Skin of body (tissue), 2 donors: Measurements from ENCODE around the gene MZT2A. TPM values are rescaled to one million over a fixed set of nuclear protein-coding genes. Genes with fewer than 3 reads are reported as not detected.
"Not testable (repeated sequence)": the region's sequence is repeated elsewhere in the genome, so short reads cannot be mapped to it uniquely, and the experiment has no call there.

Source experiments
- DNase-seq: peaks from one replicate; lab custom pipeline; 2025; lab: John Stamatoyannopoulos, UW
- total RNA-seq: library from RNA; depleted of rRNA; stranded (reverse); fragments of >200 nt; gene quantifications from one replicate; pipeline ENCODE4 v1.2.3, GENCODE V29; 2014

The MZT2A gene
- total RNA-seq, 1 donor from 2014 or later, result 31.1 TPM

DNA sequence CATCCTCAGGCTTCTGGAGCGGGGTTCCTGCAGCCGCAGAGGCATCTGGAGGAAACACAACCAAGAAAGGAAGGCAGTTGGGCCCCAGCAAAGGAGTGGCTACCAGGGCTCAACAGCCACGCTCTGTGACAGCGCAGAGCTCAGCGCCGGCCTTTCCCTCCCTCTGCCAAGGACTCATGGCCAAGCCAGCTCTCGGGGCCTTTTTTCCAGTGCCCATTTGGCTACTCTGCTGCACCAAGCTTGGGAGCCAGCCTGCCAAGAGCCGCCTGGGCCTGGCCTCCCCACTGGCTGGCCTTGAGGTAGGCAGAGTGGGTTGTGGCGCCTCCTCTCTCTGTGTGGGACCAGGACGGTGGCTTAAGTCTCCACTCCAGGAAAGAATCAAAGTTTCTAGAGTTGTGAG is 28.3 kb upstream of the MZT2A start:
- no peak for DNase-seq

DNA sequence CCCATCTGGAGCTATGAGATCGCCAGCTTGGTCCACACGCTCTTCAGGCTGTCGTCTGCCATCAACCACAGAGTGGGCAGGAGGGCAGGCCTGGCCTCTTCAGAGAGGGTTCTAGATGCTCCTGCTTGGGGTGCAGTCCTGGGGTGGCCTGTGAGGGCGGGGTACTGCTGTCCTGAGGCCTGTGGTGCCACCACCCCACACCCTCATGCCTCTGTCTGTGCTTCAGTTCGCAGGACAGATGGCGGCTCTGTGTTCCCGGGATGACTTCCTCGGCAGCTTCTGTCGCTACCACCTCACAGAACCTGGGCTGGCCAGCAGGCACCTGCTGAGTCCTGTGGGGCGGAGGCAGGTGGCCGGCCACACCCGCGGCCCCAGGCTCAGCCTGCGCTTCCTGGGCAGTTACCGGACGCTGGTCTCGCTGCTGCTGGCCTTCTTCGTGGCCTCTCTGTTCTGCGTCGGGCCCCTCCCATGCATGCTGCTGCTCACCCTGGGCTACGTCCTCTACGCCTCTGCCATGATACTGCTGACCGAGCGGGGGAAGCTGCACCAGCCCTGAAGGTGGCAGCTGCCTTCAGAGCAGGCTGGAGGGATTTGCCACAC is 27.8 kb upstream of the MZT2A start:
- DNase-seq, result not testable (repeated sequence)

DNA sequence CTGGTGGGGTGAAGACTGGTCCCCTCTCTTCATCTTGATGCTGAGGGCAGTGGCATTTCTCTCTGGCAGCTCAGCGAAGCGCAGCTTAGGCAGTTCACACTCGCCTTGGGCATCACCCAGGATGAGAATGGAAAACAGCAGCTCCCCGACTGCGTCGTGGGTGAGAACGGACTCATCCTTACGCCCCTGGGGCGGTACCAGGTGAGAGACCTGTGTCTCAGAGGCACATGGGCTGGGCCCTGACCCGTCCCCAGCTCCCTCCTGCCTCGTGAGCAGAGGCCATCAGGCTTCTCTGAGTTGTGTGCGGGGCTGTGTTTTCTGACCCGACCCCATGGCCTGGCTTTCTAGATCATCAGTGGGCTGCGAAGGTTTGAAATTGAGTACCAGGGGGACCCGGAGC is 27.3 kb upstream of the MZT2A start:
- DNase-seq, result no peak

DNA sequence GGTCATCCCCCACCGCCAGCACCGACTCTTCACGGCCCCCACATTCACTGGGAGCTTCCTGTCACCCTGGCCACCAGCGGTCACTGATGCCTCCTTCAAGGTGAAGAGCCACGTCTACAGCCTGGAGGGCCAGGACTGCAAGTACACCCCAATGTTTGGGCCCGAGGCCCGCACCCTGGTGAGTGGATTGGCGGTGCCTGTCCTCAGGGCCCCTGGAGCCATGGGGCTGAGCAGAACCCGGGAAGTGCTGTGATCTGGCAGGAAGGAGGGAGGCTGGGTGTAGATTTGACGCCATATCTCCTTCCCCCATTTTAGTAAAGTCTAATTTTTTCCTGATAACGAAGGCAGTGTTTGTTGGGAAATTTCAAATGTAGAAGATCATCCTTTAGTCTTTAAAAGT is 26.3 kb upstream of the MZT2A start:
- not testable (repeated sequence) for DNase-seq

DNA sequence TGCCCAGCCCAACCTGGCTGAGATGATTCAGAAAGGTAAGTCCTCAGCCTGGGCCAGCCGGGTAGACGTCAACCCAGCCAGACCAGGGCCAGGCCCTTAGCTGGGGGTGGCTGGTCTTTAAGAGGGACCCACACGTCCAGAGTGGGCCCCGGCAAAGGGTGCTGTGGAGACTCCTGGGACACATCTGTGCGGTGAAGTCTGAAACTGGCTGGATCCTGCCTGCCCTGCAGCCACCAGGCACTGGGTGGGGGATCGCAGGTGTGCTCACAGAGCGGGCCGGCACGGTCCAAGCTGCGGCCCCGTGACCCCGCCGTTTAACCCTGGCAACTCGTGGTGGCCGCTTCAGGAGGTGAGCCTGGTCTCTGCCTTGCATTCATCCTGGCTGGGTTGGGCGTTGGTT is 25.7 kb upstream of the MZT2A start:
- not testable (repeated sequence) for DNase-seq

DNA sequence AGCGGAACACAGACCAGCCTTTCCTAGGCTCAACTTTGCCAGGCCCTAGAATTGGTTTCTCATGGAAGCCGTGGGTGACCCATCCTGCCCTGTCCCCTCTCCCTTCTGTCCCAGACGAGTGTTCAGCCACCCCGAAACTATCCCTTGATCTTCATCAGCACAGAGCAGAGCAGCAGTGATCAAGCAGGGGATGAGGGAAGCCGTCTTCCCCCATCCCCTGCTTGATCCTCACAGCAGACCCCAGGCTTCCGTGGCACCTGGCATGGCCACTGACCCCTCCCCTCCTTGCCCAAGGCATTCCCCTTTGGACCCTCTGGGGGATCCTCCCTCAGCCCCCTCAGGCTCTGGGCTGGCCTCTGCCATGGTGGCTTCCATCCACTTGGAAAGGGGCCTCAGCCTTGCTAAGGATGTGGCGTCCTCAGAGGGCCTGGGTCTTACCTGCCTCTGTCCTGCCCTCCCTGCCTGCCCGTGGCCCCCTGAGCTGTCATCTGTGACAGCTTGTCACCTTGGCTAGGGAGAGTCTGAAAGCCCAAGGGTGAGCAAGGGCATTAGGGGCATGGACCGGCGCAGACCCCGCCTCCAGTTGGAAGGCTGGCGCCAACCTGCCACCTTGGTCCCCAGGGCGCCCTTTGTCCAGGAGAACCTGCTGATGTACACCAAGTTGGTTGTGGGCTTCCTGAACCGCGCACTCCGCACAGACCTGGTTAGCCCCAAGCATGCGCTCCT is 25.1 kb upstream of the MZT2A start:
- DNase-seq, result no peak

DNA sequence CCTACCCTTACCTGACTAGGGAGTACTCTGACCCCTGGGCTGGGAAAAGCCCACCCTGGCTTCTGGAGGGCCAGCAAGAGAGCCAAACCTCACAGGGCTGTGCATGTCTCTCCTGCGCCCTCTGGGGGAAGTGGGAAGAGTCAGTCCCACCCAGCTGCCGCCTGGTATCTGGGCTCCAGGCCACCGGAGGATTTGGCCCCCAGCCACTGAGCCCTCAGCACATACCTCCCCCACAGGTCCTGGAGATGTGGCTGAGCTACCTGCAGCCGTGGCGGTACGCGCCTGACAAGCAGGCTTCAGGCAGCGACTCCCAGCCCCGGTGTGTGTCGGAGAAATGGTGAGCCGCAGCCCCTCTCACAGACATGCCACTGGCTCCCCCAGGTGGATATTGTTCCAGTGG is 24.4 kb upstream of the MZT2A start:
- DNase-seq, result not testable (repeated sequence)

DNA sequence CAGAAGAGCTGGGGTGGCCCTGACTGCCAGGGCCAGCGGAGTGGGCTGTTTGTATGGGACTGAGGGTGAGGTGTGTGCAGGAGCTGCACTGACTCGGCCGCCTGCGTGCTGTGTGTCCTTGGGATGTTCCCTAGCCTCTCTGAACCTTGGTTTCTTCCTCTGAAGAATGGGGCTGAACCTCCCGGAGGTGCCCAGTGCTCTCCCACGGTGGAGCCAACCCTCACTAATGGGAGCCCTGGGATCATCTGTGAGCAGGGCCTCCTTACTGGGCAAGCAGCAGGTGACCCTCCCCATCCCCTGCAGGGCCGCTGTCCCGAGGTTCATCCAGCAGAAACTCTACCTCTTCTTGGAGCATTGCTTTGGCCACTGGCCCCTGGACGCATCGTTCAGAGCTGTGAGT is 23.8 kb upstream of the MZT2A start:
- DNase-seq, result no peak

DNA sequence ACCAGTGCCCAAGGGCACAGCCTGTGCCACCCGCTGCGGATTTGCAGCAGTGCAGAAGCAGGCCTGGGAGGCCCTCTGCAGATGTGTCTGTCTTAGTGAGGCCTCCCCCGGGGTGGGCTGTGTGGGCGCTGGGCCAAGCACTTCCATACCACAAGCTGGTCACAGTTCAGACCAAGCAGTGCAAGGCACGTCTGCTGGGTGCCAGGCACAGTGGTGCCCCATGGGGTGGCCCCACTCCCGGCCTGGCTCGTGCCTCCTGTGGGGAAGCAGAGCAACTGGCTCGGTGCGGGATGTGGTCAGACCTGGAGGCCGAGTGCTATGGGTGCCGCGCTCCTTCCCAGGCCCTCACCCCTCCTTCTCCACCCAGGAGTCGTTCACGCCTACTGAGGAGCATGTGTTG is 23.0 kb upstream of the MZT2A start:
- DNase-seq, result not testable (repeated sequence)

DNA sequence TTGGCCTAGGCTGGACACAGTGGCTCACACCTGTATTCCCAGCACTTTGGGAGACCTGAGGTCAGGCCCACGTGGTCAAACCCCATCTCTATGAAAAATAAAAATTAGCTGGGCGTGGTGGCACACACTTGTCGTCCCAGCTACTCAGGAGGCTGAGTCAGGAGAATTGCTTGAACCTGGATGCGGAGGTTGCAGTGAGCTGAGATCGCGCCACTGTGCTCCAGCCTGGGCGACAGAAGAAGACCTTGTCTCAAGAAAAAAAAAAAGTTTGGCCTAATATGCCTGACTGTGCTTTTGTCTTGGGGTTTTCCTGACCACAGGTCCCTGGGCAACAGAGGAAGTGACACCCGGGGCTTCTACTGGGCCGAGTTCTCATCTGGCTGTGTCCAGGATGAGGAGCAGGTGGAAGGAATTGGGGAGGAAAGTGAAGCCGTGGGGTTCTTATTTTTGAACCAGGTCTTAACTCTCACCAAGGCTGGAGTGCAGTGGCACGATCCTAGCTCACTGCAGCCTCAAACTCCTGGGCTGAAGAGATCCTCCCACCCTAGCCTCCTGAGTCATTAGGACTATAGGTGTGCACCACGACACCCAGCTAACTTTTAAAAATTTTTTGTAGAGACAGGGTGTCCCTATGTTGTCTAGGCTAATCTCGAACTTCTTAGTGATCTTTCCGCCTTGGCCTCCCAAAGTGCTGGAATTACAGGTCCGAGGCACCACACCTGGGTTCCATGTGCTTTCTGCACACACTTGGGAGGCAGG is 22.4 kb upstream of the MZT2A start:
- not testable (repeated sequence) for DNase-seq

DNA sequence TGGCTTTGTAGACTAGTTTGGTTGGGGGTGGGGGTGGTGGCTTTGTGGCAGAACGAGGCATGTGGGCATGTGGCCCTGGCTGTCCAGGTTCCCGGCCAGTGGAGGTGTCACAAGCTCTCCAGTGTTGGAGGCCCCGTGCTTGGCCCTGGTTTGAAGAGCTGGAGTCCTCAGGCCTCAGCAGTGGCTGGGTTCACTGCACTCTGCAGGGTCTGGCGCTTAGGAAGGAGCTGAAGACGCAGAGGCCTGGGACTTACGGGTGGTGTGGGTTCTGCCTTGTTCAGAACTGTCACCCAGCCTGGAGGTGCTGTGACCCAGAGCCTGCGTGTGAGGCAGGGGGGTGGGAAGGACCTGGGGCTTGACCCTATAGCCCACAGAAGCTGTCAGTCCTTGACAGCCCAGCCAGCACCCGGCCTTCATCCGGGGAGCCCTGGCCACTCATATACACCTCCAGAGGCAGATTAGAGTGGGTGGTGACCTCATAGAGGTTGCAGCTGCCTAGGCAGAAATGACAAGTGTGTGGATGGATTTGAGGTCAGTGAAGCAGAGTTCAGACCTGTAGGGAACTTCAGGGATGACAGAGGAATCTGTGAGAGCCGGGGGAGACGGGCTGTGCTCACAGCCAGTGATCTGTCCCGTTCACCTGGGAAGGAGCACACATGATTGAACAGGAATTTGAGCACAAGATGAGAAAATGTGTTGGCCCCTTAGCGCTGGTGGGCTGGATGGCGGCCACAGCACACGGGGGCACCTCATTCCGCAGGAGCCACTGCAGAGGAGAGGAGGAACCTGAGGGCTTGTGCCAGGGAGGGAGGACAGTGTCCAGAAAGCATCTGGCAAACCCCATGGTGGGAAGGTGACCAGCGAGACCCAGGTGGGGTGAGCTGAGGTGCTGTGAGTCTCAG is 20.0 kb upstream of the MZT2A start:
- DNase-seq, result not testable (repeated sequence)

DNA sequence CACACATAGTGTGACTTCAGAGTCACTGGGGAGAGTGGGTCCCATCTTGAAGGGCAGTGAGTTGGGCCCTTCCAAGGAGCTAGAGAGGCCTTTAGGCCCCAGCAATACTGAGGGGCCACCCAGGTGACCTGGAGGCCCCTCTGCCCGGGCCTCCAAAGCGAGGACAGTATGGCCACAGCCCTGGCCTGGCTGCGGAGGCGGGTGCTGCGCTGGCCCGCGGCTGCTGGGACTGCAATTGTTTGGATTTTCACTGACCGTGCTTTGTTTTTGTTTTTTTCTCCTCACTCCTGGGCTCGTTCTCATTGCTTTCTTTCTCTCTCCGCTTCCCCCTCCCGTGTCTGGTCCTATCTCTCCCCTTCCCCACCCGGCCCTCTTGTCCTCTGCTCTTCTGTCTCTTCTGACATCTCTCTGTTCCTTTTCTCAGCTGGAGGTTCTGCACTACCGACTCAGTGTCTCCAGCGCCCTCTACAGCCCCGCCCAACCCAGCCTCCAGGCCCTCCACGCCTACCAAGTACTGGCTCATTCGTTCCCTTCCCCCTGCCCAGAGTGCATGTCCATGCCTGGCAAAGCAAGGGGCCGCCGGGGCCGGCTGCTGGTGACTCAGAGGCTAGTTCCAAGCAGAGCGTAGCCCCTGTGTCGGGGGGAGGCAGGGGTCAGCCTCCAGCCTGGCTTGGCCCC is 19.2 kb upstream of the MZT2A start:
- not testable (repeated sequence) for DNase-seq

DNA sequence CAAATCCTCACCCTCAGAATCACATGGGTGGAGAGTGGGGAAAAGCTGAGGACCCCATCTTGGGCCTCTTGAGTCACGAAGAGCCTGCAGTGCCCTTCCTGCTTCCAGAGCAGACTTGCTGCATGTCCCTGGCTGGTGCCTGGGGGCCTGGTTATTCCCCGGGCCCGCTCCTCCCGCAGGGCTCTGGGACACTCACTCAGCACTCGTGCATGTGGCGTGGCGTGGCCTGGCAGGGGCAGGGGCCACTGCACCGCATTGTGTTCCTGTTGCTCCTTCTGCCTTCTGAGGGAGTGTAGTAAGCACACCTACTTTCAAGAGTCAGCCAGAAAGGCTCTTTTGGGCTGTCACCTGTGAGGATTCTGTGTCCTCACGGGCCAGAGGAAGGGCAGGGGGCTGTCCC is 17.4 kb upstream of the MZT2A start:
- no peak for DNase-seq

DNA sequence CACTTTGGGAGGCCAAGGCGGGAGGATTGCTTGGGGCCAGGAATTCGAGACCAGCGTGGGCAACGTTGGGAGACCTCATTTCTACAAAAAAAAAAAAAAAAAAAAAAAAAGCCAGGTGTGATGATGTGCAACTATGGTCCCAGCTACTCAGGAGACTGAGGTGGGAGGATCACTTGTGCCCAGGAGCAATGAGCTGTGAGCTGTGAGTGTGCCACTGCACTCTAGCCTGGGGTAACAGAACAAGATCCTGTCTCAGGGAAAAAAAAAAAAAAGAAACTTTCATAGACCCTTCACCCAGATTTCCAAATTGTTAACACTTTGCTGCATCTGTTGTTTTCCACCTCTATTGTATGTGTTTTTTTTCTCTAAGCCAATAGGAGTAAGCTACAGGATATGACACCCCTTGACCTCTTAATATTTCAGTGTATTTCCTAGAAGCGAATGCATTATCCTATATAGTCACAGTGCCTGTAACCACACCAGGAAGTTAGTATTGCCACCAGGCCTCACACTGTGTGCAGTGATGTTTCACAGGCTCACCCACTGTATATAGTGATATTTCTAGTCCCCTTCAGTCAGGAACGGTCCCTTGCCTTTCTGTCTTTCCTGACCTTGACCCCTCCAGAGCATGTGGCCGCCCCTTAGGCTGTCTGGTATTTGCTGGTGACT is 12.0 kb upstream of the MZT2A start:
- DNase-seq, result not testable (repeated sequence)

DNA sequence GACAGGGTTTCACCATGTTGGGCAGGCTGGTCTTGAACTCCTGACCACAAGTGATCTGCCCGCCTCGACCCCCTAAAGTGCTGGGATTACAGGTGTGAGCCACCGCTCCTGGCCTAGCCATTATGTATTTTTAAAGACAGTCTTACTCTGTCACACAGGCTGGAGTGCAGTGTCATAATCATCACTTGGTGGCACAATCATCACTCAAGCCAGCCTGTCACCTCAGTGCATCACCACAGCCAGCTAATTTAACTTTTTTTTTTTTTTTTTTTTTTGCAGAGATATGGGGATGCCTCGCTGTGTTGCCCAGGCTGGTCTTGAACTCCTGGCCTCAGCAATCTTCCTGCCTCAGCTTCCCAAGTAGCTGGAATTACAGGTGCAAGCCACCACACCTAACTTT is 11.4 kb upstream of the MZT2A start:
- not testable (repeated sequence) for DNase-seq

DNA sequence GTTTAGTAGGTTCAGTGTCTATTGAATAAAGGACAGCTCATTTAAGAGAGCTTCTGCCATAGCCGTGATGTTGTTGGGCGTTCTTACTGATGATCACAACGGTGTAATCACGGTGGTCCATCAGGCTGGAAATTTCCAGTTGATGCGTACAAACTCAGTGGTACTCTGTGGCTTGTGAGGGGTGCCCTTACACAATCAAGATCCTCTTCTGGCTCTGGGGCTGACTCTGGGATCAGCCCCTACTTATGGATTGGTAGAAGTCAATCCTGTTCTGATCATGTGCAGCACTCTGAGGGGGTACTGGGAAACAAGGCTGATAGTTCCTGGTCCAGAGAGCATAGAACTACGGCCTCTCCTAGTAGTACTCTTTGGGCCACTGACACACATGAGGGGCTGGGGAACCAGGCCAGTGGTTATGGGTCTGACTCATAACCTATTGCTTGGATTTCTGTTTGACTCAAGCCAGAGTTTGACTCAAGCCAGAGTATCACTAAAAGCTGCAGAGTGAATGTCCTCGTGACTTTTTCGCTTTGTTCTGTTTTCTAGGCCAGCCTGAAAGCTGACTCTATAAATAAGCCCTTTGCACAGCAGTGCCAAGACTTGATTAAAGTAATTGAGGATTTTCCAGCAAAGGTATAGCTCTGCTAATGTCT is 6.2 kb upstream of the MZT2A start:
- not testable (repeated sequence) for DNase-seq

DNA sequence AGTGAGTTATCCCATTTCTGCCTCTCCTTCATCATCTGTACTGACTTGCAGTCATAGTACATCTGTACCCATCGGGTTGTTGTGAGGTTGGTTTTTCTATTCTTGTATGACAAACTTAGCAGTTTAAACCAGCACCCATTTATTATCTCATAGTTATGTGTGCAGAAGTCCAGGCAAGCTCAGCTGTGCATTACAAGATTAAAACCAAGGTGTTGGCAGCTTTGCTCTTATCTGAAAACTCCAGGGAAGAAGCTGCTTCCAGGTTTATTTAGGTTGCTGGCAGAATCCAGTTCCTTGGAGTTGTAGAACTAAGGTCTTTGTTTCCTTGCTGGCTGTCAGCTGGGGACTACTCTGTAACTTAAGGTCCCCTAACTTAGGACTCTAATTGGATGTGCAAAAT is 3.3 kb upstream of the MZT2A start:
- DNase-seq, result not testable (repeated sequence)

DNA sequence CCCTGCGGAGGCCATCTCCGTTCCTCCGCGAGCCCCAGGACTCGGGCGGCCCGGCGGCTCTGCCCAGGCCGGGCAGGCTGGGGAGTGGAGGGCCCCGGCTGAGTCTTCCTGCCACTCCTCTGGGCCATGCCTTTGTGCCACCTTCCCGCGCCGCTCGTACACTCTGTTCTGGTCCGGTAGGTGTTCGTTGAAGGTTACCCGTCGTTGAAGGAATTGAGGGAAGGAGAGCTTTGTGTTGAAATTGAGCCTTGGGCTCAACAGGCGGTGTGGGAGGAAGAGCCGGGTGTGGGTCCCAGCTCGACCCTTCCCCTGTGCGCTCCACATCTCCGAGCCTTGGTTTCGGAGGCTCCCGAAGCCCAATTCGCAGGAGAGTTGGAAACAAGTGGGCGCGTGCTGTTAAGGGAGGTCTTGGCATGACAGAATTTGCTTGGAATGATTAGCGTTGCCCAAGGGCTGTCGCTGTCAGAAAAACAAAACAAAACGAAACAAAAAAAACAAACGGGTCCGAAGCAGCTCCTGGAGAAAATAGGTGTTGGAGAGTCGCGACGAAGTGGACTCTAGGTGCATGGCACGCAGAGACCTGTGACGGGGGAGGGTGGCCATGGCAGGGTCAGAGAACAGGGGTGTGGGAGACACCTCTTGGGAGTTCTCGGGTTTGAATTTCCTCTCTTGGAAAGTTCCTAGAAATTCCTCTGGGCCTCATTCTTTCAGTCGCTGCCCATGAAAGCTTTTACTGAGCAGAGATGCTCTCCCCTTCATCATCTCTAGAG is 1.2 kb upstream of the MZT2A start:
- no peak for DNase-seq
